OCI-LY1 (cell line): Measurements from ENCODE around the gene SYDE2.

ENCODE experiments used
- EZH2 ChIP-seq: fragments of 200-600 bp; sonication (generic), shearing (Covaris generic); IDR thresholded peaks from 2 replicates; pipeline ENCODE4 v1.8.0; 2017; ENCODE audit warnings: borderline replicate concordance, mixed run types, mild to moderate bottlenecking, antibody characterized with exemption, low read length, moderate library complexity, mixed read lengths
- TF ChIP-seq, protein P1 (sequence below): fragments of 200-600 bp; sonication (generic), shearing (Covaris generic); IDR thresholded peaks from 2 replicates; pipeline ENCODE4 v1.5.1; 2017; ENCODE audit warnings: mild to moderate bottlenecking, antibody characterized with exemption, low read length, moderate library complexity, mixed read lengths

DNA sequence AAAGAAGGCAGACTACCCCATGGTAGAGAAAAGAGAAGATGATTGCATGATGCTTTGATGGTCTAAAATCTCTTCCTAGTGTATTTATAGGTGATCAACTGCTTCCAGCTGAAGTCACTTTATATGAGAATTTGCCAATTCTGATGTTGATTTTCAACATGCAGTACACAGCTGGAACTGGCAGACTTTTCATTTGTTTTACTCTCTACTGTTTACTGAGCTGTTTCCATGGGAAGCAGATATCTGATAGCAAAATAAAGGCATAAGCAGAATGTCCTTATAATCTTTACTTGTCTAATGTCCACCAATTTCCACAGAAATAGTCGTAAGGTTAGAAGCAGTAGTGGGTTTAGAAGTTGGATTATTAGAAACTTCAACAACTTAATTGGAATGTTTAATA is 74.9 kb downstream of the SYDE2 start:
- TF ChIP-seq, protein P1, sequence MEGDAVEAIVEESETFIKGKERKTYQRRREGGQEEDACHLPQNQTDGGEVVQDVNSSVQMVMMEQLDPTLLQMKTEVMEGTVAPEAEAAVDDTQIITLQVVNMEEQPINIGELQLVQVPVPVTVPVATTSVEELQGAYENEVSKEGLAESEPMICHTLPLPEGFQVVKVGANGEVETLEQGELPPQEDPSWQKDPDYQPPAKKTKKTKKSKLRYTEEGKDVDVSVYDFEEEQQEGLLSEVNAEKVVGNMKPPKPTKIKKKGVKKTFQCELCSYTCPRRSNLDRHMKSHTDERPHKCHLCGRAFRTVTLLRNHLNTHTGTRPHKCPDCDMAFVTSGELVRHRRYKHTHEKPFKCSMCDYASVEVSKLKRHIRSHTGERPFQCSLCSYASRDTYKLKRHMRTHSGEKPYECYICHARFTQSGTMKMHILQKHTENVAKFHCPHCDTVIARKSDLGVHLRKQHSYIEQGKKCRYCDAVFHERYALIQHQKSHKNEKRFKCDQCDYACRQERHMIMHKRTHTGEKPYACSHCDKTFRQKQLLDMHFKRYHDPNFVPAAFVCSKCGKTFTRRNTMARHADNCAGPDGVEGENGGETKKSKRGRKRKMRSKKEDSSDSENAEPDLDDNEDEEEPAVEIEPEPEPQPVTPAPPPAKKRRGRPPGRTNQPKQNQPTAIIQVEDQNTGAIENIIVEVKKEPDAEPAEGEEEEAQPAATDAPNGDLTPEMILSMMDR: no peak
- TF ChIP-seq EZH2: no peak
